Fibroblast of mammary gland (primary cell): ENCODE data around the gene CUZD1.
"Not testable (repeated sequence)": the region's sequence is repeated elsewhere in the genome, so short reads cannot be mapped to it uniquely, and the experiment has no call there.

Experiments
- DNase-seq: peaks from one replicate; pipeline ENCODE4 v3.0.0-alpha.2; 2010; ENCODE audit warnings: low read depth
- H3K4me3 ChIP-seq: 2 replicates; pipeline ENCODE4 v1.5.1; 2011; ENCODE audit warnings: low read depth, mild to moderate bottlenecking, low read length, moderate library complexity; ENCODE audit not compliant: control insufficient read depth
- TF ChIP-seq, protein P1 (sequence below): conservative IDR thresholded peaks from 2 replicates; pipeline ENCODE4 v1.5.1; 2011; ENCODE audit warnings: low read depth, low read length, inconsistent platforms; ENCODE audit not compliant: control insufficient read depth, insufficient read depth

CUZD1 gene

DNA sequence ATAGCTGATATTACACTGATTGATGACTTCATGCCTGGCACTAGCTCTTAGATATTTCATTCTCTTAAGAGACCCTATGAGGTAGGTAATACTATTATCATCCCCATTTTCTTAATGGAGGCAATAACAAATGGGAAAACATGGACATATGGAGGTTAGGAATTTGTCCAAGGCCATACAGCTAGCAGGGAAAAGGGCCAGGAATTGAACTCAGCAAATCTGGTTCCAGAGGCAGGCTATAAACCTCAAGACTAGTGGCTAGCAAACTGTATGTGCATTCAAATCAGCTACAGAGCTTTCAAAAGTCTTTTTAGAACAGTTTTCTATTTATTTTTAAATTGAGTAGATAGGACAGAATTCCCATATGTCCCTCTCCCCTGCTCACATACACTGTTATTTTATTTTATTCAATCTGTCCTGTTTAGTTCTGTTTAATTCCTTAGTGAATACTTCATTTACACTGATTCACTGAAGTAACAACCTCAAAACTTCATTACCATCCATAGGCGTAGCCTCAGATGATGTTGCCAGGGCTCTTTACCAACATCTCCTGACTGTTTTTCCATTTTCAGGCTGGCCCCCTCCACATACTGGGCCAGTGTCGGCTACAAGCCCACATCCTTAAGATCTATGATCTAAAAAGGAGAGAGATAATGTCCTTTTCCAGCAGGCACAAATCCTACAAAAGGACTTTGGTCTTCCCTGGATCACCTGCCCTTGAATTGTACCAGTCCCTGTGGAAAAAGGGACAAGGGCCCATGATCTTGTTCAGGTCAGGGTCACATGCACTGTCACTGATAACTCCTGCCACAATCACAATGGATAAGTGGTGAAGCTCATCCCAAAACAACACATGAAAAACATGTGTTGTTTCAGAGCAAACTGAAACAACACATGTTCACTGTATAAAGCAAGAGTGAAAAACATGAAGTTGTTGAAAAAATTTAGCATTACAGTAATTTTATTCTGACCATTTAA is 17.8 kb upstream of the CUZD1 start:
- H3K4me3 ChIP-seq, result no peak overlapping the region
- DNase-seq, result no peak
- TF ChIP-seq, protein P1, sequence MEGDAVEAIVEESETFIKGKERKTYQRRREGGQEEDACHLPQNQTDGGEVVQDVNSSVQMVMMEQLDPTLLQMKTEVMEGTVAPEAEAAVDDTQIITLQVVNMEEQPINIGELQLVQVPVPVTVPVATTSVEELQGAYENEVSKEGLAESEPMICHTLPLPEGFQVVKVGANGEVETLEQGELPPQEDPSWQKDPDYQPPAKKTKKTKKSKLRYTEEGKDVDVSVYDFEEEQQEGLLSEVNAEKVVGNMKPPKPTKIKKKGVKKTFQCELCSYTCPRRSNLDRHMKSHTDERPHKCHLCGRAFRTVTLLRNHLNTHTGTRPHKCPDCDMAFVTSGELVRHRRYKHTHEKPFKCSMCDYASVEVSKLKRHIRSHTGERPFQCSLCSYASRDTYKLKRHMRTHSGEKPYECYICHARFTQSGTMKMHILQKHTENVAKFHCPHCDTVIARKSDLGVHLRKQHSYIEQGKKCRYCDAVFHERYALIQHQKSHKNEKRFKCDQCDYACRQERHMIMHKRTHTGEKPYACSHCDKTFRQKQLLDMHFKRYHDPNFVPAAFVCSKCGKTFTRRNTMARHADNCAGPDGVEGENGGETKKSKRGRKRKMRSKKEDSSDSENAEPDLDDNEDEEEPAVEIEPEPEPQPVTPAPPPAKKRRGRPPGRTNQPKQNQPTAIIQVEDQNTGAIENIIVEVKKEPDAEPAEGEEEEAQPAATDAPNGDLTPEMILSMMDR, result no peak

DNA sequence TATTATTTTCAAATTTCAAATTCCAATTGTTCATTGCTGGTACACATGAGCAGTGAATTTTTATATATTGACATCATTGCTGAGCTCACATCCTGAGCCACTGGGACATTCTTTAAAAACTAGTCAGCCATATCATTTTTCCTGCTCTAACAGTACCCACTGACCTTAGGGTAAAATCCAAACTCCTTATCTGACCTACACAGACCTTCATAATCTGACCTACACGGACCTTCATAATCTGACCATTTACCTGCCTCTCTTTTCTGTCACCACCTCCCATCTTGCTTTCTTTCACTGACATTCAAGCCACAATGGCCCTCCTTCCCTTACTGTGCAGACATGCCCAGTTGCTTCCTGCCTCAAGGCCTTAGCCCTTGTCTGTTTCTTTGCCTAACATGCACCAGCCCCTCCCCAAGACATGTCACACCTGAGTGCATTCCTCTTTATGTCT is 16.1 kb upstream of the CUZD1 start:
- DNase-seq, result peak; percentile 76
- H3K4me3 ChIP-seq, result no peak overlapping the region
- TF ChIP-seq, protein P1, result no peak

DNA sequence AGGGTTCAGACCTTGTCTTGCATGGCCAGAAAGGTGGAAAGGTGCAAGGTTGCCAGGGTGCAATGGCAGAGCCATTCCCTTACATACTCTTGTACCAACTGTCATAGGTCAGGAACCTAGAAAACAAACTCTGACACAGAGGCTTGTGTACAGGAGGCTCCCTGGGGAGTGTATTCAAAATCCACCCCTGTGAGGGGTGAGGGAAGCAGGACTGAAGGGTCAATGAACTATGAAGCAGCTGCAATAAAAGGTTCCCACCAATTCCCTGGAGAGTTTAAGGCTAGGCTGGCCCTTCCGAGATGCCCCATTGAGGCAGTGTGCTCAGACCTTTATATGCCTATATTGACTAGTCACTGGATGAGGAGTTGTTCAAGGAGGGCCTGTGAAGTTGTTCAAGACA is 13.9 kb upstream of the CUZD1 start:
- TF ChIP-seq, protein P1, result no peak
- peak; percentile 25 for DNase-seq
- H3K4me3 ChIP-seq, result no peak overlapping the region

DNA sequence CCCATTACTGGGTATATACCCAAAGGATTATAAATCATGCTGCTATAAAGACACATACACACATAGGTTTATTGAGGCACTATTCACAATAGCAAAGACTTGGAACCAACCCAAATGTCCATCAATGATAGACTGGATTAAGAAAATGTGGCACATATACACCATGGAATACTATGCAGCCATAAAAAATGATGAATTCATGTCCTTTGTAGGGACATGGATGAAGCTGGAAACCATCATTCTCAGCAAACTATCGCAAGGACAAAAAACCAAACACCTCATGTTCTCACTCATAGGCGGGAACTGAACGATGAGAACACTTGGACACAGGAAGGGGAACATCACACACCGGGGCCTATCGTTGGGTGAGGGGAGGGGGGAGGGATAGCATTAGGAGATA is 12.4 kb upstream of the CUZD1 start:
- DNase-seq, H3K4me3 ChIP-seq: not testable (repeated sequence)

DNA sequence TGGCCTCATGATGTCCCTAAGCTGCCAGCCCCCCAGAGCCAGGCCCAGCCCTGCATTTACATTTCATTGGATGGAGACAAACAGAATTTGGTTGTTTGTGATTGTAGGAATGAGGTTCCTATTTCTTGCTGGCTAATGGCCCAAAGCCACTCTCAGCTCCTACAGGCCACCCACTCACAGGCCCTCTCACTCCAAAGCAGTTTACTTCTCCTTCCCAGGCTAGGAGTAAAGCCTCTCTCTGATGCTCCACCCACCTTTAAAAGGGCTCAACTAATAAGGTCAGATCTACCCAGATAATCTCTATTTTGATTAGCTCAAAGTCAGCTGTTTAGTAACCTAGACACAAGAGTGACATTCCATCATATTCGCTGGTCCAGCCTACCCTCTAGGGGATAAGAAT is 11.2 kb upstream of the CUZD1 start:
- H3K4me3 ChIP-seq, result no peak overlapping the region
- peak; percentile 60 for DNase-seq
- TF ChIP-seq, protein P1, result no peak

DNA sequence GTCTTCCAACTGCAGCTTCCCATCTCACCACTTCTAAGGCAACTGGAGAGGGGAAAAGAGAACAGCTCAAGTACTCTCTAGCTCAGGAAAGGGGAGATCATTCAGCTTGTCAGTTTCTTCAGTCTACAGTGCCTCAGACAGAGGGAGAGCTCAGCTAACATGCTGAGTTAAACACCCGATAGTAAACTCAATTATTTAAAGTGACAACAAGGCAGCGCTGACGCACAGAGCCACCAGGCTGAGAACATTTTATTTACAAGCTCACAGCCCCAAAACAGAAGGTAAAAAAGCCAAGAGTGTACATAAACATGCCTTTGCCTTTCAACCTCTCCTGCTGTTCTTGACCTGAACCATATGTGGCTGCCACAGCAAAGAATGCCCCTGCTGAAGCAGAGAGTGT is 10.1 kb upstream of the CUZD1 start:
- no peak for DNase-seq
- H3K4me3 ChIP-seq, result no peak overlapping the region
- TF ChIP-seq, protein P1, result no peak

DNA sequence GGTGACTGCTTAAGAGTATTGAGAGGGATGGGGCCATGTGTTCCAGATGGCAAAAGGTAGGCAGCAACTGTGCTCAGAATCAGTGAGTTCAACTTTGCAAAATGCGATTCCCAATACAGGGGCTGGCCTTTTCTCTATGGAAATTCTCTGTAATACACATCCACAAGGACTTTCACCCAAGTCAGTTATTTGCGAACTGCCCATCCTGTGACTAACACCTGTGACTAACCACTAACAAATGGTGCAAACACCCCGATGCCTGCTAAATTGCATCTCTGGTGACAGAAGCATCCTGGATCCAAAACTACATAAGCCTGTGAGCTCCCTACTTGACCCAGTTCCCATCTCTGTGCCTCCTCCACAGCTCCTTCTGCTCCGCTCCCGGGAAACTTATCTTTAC is 9.0 kb upstream of the CUZD1 start:
- TF ChIP-seq, protein P1, result no peak
- DNase-seq, result peak; percentile 95
- H3K4me3 ChIP-seq, result no peak overlapping the region
